ENCODE measurements around the gene TYROBP.

Gene TYROBP

DNA sequence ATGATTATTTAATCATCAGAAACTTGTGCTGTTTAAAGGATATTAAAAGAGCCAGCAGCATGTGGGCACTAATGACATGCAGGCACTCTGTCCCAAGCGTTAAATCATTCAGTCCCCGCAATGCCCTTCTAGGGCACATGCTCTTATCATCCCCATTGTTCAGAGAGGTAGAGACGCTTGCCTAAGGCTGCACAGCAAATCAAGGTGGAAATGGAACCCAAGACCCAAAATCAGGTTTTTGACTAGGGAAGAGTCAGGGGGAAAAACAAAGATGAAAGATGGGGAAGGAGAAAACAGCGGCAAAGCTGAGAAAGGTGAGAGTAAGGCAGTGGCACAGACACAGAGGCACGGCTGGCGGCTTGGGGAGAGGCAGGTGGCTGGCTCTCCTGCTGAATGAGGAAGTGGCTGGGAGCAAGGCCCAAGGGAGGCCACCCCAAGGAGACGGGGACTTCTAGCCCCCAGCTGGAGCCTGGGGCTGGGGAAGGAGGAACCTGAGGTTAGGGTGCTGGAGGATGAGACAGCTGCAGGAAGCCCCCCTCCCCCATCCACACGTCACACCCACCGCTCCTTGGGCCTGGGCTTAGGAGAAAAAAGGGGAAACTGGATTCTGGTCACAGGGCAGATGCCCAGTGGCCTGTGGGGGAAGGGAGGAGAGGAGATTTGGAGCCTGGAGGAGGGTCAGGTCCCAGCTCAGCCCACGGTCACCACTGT lies 1.0 kb upstream of the TYROBP start:
- TF ChIP-seq, protein P1, sequence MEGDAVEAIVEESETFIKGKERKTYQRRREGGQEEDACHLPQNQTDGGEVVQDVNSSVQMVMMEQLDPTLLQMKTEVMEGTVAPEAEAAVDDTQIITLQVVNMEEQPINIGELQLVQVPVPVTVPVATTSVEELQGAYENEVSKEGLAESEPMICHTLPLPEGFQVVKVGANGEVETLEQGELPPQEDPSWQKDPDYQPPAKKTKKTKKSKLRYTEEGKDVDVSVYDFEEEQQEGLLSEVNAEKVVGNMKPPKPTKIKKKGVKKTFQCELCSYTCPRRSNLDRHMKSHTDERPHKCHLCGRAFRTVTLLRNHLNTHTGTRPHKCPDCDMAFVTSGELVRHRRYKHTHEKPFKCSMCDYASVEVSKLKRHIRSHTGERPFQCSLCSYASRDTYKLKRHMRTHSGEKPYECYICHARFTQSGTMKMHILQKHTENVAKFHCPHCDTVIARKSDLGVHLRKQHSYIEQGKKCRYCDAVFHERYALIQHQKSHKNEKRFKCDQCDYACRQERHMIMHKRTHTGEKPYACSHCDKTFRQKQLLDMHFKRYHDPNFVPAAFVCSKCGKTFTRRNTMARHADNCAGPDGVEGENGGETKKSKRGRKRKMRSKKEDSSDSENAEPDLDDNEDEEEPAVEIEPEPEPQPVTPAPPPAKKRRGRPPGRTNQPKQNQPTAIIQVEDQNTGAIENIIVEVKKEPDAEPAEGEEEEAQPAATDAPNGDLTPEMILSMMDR (IDR thresholded peaks at IDR 0.05), result no peak

DNA sequence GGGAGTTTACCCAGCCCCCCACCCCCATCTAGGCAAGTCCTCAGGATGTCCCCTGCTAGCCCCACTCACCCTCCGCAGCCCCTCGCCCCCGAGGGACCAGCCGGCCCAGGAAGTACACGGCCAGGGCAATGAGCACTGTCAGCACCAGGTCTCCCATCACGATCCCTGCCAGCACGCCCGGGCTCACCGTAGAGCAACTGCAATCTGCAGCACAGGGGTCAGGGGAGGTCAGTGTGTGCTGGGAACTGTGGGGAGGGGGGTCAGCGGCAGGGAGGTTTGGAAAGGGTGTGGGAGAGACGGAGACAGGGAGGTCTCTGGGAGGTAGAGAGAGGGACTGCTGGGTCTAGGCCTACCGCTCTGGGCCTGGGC lies 734 bp downstream of the TYROBP start:
- TF ChIP-seq, protein P1 (IDR thresholded peaks at IDR 0.05), result no peak

DNA sequence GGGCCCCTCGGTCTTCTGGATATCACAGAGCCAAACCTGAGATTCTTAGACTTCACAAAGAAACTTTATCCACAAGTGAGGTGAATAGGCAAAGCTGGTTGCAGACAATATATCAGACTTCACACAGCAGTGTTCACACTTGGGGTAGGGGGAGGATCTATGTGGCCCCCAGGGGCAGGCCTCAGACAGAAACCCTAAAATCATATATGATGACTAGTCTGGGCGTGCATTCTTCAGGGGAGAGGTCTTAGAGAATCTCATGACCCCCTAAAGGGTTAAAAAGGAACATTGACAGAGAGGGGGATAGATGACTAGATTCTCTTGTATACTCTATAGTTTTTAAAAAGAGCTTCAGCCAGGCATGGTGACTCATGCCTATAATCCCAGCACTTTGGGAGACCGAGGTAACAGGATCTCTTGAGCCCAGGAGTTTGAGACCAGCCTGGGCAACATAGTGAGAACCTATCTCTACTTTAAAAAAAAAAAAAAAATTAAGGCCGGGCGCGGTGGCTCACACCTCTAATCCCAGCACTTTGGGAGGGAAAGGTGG lies 2.8 kb downstream of the TYROBP start:
- TF ChIP-seq, protein P1 (IDR thresholded peaks at IDR 0.05), result no peak

DNA sequence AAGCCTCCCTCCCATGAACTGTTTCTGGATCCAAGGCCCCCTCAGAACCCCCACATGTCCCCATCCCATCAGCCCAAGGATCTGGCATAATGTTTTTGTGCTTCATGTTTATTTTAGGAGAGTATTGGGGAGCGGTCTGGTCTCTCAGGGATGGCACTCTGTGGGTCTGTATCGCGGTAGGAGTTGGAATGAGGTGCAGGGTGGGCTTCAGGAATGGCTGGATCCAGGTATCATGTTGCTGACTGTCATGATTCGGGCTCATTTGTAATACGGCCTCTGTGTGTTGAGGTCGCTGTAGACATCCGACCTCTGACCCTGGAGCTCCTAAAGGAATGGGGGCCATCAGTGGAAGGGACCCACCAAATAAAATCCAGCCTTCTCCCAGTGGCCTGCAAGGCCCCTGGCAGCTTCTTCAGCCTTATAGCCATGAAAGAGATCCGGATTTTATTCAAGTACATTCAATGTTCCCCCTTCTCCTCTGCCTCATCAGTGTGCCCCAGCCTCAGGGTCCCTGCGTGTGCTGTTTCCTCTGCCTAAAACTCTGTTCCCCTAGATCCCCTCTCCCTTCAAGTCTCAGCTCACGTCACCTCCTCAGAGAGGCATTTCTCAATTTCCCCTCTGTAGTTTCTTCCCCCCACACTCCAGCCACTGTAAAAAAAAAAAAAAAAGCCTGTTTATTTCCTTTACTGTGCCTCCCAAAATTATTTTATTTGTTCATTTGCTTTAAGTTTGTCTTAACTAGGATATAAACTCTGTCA lies 3.6 kb downstream of the TYROBP start:
- TF ChIP-seq, protein P1 (IDR thresholded peaks at IDR 0.05), result no peak

DNA sequence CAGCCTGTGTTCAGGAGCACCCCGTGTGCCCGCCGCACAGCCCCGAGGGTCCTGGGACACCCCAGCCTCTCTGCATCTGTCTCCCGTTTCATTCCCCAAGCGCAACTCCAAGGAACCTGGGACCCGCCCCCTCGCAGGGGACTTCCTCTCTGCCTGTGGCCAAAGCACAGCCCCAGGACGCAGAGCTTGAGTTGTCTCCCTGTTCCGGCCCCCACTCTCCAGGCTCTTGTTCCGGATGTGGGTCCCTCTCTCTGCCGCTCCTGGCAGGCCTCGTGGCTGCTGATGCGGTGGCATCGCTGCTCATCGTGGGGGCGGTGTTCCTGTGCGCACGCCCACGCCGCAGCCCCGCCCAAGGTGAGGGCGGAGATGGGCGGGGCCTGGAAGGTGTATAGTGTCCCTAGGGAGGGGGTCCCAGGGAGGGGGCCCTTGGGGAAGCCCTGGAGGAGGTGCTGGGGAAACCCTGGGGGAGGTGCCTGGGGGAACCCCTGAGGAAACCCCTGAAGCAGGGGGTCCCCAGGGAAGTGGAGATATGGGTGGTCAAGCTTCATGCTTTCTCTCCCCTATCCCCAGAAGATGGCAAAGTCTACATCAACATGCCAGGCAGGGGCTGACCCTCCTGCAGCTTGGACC lies 4.4 kb downstream of the TYROBP start:
- TF ChIP-seq, protein P1 (IDR thresholded peaks at IDR 0.05), result no peak

DNA sequence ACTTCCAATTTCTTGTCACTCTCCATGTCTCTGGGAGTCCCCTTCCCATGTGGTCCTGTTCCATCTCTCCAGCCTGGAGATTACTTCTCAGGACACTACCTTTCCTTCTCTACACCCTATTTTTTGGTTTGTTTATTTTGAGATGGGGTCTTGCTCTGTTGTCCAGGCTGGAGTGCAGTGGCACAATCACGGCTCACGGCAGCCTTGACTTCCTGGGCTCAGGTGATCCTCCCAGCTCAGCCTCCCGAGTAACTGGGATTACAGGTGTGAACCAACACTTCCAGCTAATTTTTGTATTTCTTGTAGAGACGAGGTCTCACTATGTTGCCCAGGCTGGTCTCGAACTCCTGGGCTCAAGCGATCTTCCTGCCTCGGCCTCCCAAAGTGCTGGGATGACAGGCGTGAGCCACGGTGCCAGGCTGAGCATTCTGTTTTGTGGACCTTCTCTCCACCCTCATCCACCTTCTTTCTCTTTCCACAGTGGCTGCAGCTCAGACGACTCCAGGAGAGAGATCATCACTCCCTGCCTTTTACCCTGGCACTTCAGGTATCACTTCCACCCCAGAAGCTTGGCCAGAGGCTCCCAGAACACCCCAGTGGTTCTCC lies 5.1 kb downstream of the TYROBP start:
- TF ChIP-seq, protein P1 (IDR thresholded peaks at IDR 0.05), result no peak

All from LNCAP (cell line).